HG03159 (cell line): ENCODE results near the gene RBM3.
A peak's percentile ranks its signal among the peaks of the same experiment; 100 is the strongest.
"Not testable (repeated sequence)": the region's sequence is repeated elsewhere in the genome, so short reads cannot be mapped to it uniquely, and the experiment has no call there.

ENCODE experiments used
- ATAC-seq: cut with Tn5 transposase; IDR thresholded peaks from one replicate; pipeline ENCODE4 v1.9.1; 2021; ENCODE audit warnings: mild to moderate bottlenecking, moderate library complexity; ENCODE audit not compliant: unreplicated experiment

The RBM3 gene

DNA sequence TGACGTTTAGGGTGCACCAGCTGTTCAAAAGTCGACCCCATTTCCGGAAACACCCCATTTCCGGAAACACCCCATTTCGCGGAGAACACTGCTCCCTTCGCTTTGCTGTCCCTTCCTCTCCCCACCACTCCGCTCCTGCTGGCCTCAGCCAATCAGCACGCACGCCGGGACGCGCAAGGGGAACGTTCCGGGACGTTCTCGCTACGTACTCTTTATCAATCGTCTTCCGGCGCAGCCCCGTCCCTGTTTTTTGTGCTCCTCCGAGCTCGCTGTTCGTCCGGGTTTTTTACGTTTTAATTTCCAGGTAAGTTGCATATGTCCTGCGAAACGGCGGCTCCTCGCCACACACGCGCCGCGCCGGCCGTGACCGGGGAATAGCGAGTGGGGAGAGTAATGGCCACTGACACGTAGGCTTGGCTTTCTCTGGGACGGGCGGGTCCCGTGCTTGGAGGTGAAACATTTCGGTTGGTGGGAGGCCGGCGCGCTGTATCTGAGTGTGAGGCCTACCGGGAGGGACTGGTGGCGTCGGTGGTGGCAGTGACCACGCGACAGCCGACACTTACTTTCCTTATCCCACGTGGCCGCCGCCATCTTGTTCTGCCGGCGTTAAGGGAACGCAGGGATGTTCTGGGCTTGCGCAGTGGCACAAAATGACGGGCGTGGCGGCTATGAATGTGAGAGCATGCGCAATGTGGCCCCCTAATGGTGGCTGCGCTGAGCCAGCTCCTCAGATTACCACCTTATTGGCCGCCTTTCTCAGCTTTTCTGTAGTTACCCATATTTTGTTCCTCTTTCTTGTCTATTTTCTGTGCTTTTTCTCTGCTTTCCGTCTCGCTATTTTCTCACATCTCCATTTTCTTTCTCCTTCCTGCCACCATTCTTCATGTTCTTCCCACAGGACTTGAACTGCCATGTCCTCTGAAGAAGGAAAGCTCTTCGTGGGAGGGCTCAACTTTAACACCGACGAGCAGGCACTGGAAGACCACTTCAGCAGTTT lies at the start of gene RBM3:
Gene RBM3, plus strand, starts transcription at position 215 of the 997 bp plus-strand sequence. Its CDS starts 697 bp downstream, at position 912.
- peak; percentile 88 for ATAC-seq

DNA sequence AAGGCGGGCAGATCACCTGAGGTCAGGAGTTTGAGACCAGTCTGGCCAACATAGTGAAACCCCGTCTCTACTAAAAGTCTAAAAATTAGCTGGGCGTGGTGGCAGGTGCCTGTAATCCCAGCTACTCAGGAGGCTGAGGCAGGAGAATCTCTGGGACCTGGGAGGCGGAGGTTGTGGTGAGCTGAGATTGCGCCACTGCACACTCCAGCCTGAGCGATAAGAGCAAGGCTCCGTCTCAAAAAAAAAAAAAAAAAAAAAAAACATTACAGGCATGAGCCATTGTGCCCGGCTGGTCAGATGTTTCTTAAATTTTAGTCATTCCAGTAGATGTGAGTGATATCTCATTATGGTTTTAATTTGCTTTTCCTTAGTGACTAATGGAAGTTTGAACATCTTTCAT lies 48.4 kb upstream of the RBM3 start:
- not testable (repeated sequence) for ATAC-seq

DNA sequence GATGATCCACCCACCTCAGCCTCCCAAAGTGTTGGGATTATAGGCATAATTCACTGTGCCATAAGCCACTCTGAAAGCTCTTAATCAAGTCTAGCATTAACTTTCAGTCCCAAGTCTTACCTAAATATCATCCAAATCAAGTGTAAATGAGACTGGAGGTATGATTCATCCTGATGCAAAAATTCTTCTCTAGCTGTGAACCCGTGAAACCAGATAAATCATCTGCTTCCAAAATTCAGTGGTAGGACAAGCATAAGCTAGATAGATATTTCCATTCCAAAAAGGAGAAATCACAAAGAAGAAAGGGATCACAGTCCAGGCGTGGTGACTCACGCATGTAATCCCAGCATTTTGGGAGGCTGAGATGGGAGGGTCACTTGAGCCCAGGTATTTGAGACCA lies 43.5 kb upstream of the RBM3 start:
- ATAC-seq: no peak

DNA sequence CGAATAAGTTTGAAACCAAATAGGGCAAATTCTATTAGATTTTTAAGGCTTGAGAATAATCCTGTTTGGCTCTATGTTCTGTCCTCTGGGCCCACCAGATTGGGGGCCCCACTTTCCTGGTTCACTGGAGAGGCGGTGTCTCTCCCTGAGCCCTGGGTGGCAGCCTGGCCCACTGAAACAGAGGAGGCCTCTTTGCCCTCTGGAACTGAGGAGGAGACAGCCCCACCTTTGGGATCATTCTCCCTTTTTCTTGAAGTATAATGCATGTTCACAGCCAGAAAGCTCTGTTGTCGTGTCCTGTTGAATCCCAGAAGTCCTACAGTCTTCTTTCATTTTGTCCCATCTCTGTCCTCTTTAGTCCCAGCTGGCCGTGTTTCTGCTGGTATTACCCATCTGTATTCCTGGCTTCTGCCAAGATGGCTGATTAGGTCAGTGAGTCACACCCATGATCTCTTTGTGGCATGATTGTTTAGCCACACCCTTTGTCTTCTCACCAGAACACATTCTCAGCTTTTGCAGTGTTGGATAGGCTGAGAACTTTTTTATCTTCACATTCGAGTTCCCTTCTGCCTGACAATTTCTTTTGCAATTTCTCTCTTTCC lies 42.8 kb upstream of the RBM3 start:
- no peak for ATAC-seq

DNA sequence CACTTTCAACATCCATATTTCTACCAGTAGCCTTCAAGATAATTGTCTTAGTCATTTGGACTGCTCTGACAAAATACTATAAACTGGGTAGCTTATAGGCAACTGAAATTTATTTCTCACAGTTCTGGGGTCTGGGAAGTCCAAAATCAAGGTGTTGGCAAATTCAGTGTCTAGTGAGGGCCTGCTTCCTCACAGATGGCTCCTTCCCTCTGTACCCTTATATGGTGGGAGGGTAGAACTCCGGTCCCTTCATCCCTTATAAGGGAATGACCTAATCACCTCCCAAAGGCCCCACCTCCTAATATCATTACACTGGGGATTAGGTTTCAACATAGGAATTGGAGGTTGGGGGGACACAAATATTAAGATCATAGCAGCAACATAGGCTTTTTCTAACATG lies 42.1 kb upstream of the RBM3 start:
- no peak for ATAC-seq

DNA sequence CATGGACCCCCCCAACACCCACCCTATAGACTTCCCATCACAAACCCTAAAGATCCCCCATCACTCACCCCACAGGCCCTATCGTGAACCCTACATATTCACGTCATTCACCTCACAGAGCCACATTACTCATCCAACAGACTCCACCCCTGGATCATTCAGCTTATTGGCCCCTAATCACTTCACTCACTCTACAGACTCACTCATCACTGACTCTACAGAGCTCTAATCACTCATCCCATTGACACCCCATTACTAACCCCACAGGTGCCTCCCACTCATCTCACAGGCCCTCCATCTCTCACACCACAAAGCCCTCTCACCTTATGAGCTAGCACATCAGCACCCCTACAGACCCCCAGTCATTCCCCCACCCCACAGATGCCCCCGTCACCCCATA lies 41.1 kb upstream of the RBM3 start:
- no peak for ATAC-seq

DNA sequence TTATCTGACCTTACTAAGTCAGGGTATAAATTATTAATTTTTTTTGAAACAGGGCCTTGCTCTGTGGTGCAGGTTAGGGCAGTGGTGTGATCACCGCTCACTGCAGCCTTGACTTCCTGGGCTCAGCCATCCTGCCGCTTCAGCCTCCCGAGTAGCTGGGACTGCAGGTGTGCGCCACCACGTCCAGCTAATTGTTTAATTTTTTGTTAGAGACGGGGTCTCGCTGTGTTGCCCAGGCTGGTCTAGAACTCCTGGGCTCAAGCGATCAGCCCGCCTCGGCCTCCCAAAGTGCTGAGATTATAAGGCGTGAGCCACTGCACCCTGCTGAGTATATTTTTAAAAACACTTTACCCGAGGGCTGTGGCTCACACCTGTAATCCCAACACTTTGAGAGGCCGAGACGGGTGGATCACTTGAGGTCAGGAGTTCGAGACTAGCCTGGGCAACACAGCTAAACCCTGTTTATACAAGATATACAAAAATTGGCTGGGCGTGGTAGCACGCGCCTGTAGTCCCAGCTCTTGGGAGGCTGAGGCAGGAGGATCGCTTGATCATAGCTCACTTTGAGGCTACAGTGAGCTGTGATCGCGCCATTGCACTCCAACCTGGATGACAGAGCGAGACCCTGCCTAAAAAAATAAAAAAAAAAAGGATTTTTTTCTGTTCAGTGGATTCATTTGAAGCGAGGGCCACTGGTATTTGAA lies 35.5 kb upstream of the RBM3 start:
- no peak for ATAC-seq

DNA sequence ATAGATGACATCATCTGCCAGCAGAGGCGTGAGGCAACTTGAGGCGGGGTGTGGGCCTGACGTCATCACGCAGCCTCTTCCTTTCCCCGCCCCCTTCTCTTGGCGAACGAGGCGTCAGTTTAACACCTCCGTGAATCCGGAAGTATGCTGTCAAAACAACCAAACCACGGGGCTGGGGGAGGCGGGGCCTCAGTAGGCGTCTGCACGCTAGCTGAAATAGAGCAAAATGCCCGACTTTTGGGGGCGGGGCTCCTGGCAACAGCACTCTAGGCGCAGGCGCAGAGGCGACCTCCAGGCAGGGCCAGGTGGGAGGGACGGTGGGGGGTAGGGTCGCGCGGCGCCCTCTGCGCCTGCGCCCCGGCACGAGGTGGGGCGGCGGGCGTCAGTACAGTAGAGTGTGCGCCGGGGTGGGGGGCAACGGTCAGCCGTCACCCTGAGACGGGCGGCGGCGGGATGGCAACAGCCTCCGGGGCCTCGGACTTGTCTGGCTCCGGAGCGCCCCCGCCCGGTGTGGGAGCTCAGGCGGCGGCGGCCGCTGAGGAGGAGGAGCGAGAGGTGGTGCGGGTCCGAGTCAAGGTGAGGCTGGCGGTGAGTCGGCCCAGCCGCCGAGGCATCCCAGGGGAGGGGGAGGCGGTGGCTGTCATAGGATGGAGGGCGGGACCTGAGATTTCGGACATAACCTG lies 34.8 kb upstream of the RBM3 start, which contains the start of gene TBC1D25:
Gene TBC1D25, plus strand, starts transcription at position 370 of the 683 bp plus-strand sequence. Its CDS starts 84 bp downstream, at position 454.
- ATAC-seq: peak; percentile 85

DNA sequence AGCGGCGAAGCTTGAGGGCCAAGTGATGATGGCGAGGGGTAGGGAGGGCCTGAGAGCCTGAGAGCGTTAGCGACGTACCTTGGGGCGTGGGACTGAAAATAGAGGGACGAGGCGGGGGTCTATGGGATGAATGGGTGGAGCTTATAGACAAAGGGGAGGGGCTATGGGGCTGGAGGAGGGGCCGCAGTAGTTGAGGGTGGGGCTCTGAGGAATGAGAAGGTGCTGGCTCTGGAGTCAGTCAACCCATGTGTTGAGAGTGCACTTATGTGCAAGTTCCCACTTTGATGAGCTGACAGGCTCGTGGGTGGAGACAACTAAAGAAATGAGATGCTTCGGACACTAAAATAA lies 34.3 kb upstream of the RBM3 start:
- peak; percentile 25 for ATAC-seq

DNA sequence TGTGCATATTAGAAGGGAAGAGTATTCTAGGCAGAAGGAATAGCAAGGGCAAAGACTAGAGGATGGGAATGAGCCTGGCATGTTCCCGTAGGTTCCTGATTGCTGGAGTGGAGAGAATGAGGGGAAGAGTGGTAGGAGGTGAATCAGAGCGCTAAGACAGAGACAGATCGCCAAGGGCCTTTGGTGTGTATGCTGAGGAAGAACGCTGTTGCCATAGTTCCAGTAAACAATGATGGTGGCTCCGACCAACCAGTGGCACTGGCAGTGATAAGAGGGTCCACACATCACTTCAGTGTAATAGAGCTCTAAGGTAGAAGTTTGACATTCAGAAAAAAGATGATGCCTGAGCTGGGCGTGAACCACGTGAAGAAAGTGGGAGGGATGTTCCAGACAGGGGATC lies 33.8 kb upstream of the RBM3 start:
- ATAC-seq: no peak

DNA sequence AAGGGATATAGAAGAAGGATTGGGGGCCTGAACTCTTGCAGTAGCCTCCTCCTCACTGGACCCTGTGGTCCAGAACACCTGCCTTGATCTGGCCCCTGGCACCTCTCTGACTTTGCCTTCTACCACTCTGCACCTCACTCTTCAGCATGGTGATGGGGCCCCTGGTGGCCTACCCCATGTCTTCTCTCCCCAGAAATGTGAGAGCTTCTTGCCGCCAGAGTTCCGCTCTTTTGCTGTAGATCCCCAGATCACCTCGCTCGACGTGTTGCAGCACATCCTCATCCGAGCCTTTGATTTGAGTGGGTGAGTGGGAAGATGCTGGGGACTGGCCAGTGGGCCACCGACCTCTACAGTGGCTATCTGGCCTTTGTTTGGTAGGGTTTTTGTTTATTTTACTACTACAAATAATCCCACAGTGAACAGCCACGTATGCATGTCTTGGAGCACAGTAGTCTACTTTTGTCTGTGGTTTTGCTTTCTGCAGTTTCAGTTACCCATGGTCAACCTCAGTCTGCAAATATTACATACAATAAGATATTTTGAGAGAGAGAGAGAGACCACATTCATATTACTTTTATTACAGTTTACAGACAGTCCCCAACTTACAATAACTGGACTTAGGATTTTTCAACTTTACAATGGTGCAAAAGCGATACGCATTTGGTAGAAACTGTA lies 33.0 kb upstream of the RBM3 start:
- ATAC-seq: no peak

DNA sequence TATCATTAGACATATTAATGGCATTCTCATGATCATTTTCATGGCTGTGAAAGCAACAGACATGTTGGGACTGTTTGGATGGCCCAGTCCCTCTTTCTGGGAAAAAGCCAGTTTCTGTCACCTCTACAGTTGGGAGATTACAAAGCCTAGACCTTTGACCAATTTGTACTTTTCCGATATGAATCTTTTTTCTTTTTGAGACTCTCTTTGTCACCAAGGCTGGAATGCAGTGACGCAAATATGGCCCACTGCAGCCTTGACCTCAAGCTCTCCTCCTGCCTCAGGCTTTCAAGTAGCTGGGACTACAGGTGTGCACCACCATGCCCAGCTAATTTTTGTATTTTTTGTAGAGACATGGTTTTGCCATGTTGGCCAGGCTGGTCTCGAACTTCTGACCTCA lies 25.4 kb upstream of the RBM3 start:
- no peak for ATAC-seq

DNA sequence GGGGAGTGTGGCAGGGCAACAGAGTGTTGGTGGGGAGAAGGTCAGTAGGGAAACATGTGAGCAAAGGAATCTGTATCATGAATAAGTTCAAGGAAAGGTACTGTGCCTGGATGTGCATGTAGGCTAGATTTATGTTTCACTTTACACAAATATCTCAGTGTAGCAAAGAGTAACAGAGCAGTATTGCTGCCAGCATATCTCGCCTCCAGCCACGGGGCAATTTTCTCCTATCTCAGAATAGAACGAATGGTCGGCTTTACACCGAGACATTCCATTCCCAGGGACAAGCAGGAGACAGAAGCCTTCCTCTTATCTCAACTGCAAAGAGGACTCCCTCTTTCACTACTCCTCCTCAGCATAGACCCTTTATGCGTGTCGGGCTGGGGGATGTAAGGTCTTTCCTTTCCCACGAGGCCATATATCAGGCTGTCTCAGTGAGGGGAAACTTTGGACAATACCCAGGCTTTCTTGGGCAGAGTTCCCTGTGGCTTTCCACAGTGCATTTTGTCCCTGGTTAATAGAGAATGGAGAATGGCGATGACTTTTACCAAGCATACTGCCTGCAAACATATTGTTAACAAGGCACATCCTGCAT lies 18.5 kb upstream of the RBM3 start:
- not testable (repeated sequence) for ATAC-seq

DNA sequence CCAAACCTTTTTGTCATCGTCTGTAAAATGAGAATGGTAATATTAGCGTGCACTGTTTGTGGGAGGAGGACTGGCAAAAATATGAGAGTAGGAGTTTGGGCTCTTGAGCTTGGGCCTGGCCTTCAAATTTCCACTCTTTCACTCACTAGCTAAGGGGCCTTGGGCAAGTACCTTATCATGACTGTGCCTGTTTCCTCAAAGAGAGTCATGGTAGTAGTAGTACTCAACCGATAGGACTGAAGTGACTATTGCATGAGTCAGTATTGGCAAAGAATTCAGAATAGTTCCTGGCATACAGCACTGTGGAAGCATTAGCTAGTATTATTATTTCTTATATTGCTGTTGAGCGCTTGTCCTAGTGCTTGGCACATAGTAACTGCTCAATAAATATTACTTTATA lies 16.0 kb upstream of the RBM3 start:
- ATAC-seq: no peak

DNA sequence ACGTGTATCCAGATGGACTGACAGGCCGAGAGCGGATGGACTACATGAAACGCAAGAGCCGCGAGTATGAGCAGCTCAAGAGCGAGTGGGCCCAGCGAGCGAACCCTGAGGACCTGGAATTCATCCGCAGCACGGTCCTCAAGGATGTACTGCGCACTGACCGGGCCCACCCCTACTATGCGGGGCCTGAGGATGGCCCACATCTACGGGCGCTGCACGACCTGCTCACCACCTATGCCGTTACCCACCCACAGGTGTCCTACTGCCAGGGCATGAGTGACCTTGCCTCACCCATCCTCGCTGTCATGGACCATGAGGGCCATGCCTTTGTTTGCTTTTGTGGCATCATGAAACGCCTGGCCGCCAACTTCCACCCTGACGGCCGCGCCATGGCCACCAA lies 14.6 kb upstream of the RBM3 start:
- ATAC-seq: no peak

DNA sequence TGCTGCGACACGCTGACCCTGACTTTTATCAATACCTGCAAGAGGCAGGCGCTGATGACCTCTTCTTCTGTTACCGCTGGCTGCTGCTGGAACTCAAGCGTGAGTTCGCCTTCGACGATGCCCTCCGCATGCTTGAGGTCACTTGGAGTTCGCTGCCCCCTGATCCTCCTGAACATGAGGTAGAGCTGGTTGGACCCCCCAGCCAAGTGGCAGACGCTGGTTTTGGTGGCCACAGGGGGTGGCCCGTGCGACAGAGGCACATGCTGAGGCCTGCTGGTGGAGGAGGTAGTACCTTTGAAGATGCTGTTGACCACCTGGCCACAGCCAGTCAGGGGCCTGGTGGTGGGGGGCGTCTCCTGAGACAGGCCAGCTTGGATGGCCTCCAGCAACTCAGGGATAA lies 14.2 kb upstream of the RBM3 start:
- ATAC-seq: no peak

DNA sequence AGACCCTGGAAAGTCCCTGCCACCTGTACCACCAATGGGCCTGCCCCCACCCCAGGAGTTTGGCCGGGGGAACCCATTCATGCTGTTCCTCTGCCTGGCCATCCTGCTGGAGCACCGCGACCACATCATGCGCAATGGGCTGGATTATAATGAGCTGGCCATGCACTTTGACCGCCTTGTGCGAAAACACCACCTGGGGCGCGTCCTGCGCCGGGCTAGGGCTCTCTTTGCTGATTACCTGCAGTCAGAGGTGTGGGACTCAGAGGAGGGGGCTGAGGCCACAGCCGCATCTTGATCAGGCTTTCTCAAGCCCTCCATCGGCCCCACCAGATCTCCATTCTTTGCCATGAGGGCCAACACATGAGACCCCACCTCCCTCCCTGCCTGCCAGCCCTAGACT lies 13.6 kb upstream of the RBM3 start:
- ATAC-seq: no peak

DNA sequence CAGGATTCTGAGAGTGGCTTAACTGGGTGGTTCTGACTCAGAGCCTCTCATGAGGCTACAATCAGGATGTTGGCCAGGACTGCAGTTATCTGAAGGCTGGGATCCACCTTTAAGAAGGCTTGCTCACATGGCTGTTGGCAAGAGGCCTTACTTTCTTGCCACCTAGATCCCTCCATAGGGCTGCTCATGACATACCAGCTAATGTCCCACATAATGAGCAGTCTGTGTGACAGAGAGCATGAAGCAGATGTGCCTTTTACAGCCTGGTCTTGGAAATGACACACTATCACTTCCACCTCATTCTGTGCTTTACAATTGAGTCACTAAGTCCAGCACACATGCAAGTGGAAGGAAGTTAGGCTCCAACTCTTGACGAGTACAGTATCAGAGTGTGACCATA lies 4.3 kb upstream of the RBM3 start:
- ATAC-seq: no peak

DNA sequence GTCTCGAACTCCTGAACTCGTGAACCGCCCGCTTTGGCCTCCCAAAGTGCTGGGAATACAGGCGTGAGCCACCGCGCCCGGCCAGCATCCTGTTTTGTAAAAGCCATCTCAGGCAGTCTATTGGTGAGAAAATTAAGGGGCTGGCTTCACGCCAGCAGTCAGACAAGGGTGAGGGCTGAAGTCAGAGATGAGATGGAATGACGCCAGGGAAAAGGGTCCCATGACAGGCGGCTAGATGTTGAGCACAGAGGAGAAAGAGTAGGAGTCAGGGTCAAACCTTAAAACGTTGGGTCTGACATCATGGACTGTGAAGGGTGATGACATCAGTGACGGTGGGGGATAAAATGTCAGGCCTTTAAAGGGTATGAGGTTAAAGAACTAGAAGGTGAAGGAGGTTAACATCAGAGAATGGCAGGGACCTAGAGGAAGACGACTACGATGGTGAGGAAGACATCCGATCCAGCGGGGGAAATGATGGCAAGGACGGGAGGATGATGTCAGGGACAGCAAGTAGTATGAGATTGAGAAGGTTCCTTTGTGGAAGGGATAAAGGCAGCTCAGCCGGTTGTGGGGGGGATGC lies 504 bp upstream of the RBM3 start:
- peak; percentile 2 for ATAC-seq

DNA sequence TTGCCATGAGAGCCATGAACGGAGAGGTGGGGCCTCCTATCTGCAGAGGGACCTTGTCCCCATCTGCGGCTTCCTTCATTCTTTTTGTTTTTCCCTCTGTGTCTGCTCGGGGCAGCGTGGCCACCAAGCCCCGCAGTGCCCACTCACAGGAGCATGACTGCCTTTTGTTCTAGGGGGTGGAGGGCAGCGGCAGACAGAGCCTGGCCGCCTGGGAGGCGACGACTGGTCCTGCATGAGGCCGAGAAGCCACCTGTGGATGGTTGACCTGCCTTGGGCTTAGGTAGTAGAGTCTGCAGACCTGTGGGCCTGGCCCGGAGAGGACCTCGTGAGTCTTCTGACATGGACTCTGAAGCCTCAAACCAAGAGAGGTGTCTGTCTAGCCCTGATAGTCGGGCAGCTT lies 1.4 kb downstream of the RBM3 start:
- no peak for ATAC-seq
